Nephron (organoid): ENCODE results near the gene KIAA0930.

Source experiments
- H3K27ac Mint-ChIP-seq, 3 experiments: 2 replicates each; pipeline ENCODE4 v1.8.0; 2020; ENCODE audit warnings: mixed read lengths in 3 of 3, mild to moderate bottlenecking in 2 of 3, moderate library complexity in 1 of 3
- H3K27me3 Mint-ChIP-seq: 2 replicates; pipeline ENCODE4 v1.8.0; 2021; ENCODE audit warnings: low read depth, mild to moderate bottlenecking, moderate library complexity, mixed read lengths
- H3K36me3 Mint-ChIP-seq: 2 replicates; pipeline ENCODE4 v1.8.0; 2020; ENCODE audit warnings: low read depth, mixed read lengths
- H3K4me1 Mint-ChIP-seq: 2 replicates; pipeline ENCODE4 v1.8.0; 2020; ENCODE audit warnings: mixed read lengths
- H3K4me3 Mint-ChIP-seq, 3 experiments: 2 replicates each; pipeline ENCODE4 v1.8.0; 2020; ENCODE audit warnings: mild to moderate bottlenecking in 3 of 3, mixed read lengths in 3 of 3, moderate library complexity in 2 of 3
- H3K9me3 Mint-ChIP-seq: 2 replicates; pipeline ENCODE4 v1.8.0; 2020; ENCODE audit warnings: mixed read lengths
- TF ChIP-seq, protein P1 (sequence below), 3 experiments: fragments of 200-600 bp; sonication (generic); IDR thresholded peaks; one replicate each; pipeline ENCODE4 v1.5.0; 2021; ENCODE audit warnings: antibody characterized with exemption in 3 of 3; ENCODE audit not compliant: unreplicated experiment in 3 of 3

KIAA0930 gene

DNA sequence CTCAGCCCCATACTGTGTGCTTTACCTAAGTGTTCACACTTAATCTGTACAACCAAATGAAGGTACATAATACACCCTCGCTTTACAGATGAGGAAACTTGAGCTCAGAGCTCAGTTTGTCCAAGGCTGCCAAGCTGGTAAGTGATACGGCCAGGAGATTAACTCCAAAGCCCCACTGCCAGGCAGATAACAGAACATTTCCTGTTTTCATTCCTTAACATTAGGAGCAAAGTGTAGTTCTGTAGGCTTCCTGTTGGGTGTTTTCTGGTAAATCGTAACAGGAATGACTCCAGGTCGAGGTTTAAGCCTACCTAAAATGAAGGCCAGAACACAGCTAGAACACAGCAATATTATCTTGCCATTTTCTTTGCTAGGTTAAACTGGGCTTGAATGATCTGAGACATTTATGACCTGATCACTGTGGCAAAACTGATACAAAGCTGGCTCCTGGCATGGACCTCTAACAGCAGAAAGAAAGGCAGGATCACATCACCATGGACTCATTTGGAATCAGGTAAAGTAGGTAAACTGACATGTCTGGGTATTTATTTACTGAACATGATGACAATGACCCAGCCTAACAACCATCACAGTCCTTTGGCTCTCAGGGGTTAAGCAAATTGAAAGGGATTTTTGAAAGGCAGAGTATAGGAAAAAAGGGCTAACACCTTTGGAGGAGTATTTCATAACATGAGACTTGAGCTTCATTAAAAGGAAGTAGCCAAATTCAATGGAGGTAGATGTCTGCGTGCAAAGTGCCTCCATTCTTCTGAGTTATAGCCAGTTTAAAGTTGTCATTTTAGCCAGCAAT is 80.8 kb downstream of the KIAA0930 start:
- peaks cover 16% of the 10 kb centered on the region for H3K36me3 Mint-ChIP-seq
- no peaks in the 10 kb centered on the region for H3K27me3 Mint-ChIP-seq
- TF ChIP-seq, protein P1, sequence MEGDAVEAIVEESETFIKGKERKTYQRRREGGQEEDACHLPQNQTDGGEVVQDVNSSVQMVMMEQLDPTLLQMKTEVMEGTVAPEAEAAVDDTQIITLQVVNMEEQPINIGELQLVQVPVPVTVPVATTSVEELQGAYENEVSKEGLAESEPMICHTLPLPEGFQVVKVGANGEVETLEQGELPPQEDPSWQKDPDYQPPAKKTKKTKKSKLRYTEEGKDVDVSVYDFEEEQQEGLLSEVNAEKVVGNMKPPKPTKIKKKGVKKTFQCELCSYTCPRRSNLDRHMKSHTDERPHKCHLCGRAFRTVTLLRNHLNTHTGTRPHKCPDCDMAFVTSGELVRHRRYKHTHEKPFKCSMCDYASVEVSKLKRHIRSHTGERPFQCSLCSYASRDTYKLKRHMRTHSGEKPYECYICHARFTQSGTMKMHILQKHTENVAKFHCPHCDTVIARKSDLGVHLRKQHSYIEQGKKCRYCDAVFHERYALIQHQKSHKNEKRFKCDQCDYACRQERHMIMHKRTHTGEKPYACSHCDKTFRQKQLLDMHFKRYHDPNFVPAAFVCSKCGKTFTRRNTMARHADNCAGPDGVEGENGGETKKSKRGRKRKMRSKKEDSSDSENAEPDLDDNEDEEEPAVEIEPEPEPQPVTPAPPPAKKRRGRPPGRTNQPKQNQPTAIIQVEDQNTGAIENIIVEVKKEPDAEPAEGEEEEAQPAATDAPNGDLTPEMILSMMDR (IDR thresholded peaks at IDR 0.05; ENCODE audit: unreplicated experiment in 3 of 3) = no peak
- H3K4me1 Mint-ChIP-seq = peaks cover 25% of the 10 kb centered on the region
- peak overlapping the region in 1 of 3 experiments; percentile 7 for H3K4me3 Mint-ChIP-seq
- H3K9me3 Mint-ChIP-seq = no peaks in the 10 kb centered on the region
- H3K27ac Mint-ChIP-seq = peak overlapping the region in 1 of 3 experiments; percentile 30

DNA sequence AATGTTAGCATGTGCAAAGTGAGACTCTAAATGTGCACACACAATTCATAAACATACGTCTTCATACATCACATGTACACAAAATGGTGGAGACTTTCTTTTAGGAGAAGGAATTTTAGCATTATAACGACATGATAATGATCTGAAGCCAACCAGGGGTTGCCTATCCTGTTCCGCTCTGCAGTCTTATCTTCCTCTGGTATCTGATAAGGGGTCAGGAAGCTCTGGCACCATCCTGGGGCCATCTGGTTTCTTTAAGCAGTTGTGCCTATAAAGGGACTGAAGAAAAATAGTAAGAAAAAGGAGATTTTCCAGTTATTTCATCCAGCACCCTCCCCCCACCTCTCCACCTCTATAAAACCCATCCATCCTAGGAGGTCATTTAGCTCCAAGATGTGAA is 82.8 kb downstream of the KIAA0930 start:
- no peak overlapping the region for H3K27ac Mint-ChIP-seq
- no peaks in the 10 kb centered on the region for H3K27me3 Mint-ChIP-seq
- TF ChIP-seq, protein P1 (IDR thresholded peaks at IDR 0.05; ENCODE audit: unreplicated experiment in 3 of 3) = no peak
- H3K4me3 Mint-ChIP-seq = no peak overlapping the region
- H3K9me3 Mint-ChIP-seq = no peaks in the 10 kb centered on the region
- peaks cover 24% of the 10 kb centered on the region for H3K36me3 Mint-ChIP-seq
- peaks cover 22% of the 10 kb centered on the region for H3K4me1 Mint-ChIP-seq

DNA sequence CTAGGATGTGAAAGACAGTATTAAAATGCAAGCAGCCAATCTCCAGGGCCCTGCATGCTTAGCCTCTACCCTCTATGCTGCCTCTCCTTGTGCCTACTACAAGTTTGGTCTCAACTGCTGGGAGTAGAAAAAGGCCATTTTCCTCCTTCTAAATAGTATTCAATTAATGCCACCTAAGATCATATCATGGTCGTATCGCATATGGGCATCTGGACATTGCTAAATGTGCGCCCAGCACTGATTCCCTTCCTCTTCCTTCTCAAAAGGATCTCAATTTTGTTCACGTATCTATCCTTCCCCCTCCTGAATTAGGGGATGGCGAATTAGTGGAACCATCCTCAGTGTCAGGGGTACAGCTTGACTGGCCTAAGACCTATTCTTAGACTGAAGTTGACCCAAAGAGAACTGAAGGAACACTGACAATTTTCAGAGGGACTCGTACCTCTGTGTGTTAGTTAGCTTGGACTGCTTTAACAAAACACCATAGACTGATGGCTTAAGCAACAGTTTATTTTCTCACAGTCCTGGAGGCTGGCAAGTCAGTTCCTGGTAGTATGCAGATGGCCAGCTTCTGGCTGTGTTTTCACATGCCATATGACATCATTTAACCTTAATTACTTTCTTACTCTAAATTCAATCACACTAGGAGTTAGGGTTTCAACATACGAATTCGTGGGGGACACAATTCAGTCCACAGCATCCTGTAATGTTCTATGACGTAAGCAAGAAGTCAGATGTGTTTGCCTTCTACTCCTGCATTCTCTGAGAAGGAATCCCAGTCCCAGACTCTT is 85.4 kb downstream of the KIAA0930 start:
- Mint-ChIP-seq H3K9me3 (no peaks in the 10 kb centered on the region), H3K4me3 (no peak overlapping the region), H3K36me3 (peaks cover 36% of the 10 kb centered on the region), H3K4me1 (peaks cover 7% of the 10 kb centered on the region), H3K27me3 (no peaks in the 10 kb centered on the region), H3K27ac (no peak overlapping the region)
- TF ChIP-seq, protein P1 (IDR thresholded peaks at IDR 0.05; ENCODE audit: unreplicated experiment in 3 of 3) = no peak

DNA sequence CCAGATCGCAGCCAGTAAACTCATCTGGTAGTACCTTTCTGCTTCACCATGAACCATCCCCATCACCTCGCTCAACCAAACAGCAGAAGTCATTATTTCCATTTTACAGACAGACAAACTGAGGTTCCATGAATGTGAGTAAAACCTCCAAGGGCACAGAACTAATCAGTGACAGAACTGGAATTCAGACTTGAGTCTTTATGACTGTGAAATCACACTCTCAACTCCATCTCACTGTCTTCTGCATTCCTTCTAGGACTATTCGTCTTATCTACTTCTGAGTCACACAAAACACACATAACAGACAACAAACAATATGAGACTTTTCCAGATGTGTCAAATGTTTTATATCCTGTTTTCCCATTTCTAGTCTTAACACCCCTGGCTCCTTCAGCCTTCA is 86.3 kb downstream of the KIAA0930 start:
- Mint-ChIP-seq H3K4me1 (no peaks in the 10 kb centered on the region), H3K27me3 (no peaks in the 10 kb centered on the region), H3K36me3 (peaks cover 36% of the 10 kb centered on the region), H3K4me3 (no peak overlapping the region), H3K27ac (no peak overlapping the region), H3K9me3 (no peaks in the 10 kb centered on the region)
- TF ChIP-seq, protein P1 (IDR thresholded peaks at IDR 0.05; ENCODE audit: unreplicated experiment in 3 of 3) = no peak

DNA sequence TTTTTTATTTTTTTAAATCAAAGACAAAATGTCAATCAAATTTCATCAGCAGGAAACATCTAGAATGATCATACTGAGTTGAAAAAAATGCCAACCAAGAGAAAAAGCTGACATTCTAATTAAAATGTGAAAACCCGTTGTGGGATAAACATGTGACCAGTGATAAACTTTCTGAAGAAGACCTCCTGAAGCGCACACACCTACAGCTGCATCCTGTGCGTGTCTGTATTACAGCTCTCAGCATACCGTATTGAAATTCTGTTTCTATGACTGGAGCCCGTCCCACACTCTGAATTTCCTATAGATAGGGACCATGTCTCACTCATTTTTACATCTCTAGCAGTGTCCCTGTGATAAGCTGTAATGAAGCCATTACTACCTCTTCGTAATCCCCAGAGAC is 89.2 kb downstream of the KIAA0930 start:
- peaks cover 2% of the 10 kb centered on the region for H3K9me3 Mint-ChIP-seq
- no peaks in the 10 kb centered on the region for H3K27me3 Mint-ChIP-seq
- no peak overlapping the region for H3K27ac Mint-ChIP-seq
- peaks cover 19% of the 10 kb centered on the region for H3K36me3 Mint-ChIP-seq
- H3K4me3 Mint-ChIP-seq = no peak overlapping the region
- TF ChIP-seq, protein P1 (IDR thresholded peaks at IDR 0.05; ENCODE audit: unreplicated experiment in 3 of 3) = no peak
- H3K4me1 Mint-ChIP-seq = no peaks in the 10 kb centered on the region
